Measurements from ENCODE around the gene VAMP5.

DNA sequence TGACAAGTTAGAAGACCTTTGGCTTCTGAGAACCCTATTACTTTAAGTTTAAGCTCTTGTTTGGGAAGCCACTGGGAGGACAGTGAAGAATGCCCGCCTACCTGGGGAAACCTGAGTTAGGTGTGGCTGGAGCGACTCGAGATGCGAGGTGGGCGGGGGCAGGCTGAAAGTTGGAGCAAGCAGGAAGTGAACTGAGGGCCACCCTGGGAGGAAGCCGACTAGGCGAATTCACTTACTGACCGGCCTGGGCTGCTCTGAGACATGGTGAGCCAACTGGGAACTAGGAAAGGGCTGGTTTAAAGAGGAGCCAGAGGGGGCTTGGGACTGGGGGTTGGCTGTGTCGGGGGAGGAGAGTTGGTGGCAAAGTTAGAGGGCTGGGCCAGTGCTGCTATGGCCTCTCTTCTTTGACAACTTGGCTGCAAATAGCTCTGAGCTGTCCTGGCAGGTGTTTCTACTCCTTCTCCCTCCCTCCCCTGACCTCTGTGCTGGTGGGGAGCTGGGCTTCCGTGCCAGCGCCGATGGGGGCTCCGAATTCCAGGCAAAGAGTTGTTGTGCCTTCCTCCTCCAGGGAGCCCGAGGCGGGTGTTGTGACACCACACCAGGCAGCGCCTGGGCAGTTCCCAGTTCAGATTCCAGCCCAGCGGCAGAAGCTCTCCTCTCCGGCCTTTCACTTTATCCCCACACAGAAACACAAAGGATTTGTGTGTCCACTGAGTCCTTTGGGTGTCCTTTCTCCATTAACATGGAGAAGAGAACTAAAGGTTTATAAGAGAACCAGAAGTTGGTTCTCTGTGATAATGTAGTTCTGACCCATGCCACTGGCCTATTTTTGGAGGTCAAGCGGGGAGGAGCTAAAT lies 6.6 kb upstream of the VAMP5 start, which contains the start of gene VAMP8:
- TF ChIP-seq, protein P1, sequence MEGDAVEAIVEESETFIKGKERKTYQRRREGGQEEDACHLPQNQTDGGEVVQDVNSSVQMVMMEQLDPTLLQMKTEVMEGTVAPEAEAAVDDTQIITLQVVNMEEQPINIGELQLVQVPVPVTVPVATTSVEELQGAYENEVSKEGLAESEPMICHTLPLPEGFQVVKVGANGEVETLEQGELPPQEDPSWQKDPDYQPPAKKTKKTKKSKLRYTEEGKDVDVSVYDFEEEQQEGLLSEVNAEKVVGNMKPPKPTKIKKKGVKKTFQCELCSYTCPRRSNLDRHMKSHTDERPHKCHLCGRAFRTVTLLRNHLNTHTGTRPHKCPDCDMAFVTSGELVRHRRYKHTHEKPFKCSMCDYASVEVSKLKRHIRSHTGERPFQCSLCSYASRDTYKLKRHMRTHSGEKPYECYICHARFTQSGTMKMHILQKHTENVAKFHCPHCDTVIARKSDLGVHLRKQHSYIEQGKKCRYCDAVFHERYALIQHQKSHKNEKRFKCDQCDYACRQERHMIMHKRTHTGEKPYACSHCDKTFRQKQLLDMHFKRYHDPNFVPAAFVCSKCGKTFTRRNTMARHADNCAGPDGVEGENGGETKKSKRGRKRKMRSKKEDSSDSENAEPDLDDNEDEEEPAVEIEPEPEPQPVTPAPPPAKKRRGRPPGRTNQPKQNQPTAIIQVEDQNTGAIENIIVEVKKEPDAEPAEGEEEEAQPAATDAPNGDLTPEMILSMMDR (IDR thresholded peaks at IDR 0.05; ENCODE audit: insufficient read depth, low read depth, low read length) = no peak
- TF ChIP-seq EZH2 (IDR thresholded peaks at IDR 0.05; ENCODE audit: insufficient read depth, low read length) = no peak

All from astrocyte (in vitro differentiated cells and primary cell).